Loucy (cell line): Measurements from ENCODE around the gene G6PD.

ENCODE experiments used
- EZH2phosphoT487 ChIP-seq: fragments of 200-600 bp; IDR thresholded peaks from 2 replicates; pipeline ENCODE4 v1.6.1; 2018; ENCODE audit warnings: antibody characterized with exemption, mild to moderate bottlenecking, moderate library complexity, borderline replicate concordance
- TF ChIP-seq, protein P1 (sequence below): fragments of 200-600 bp; sonication (generic); conservative IDR thresholded peaks from 2 replicates; pipeline ENCODE4 v1.5.1; 2014; ENCODE audit warnings: mild to moderate bottlenecking, antibody characterized with exemption, low read length

DNA sequence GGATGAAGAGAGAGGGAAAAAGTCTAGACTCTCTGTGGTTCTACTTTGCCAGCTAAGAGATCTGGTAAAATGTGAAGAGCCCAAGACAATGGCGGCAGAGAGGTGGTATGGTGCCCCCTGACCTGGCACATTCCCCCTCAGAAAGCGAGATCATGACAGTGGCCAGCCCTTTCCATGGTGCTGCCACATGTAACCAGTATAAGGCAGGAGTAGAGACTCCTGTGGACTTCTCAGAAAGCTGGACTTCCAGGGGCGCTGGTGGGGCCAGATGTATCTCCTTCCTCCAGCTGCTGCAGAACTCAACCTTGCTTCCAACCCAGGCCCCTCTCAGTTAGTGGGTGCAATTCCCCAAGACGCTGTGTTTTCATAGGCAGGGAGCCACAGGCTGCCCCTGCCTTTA is 47.8 kb upstream of the G6PD start:
- TF ChIP-seq, protein P1, sequence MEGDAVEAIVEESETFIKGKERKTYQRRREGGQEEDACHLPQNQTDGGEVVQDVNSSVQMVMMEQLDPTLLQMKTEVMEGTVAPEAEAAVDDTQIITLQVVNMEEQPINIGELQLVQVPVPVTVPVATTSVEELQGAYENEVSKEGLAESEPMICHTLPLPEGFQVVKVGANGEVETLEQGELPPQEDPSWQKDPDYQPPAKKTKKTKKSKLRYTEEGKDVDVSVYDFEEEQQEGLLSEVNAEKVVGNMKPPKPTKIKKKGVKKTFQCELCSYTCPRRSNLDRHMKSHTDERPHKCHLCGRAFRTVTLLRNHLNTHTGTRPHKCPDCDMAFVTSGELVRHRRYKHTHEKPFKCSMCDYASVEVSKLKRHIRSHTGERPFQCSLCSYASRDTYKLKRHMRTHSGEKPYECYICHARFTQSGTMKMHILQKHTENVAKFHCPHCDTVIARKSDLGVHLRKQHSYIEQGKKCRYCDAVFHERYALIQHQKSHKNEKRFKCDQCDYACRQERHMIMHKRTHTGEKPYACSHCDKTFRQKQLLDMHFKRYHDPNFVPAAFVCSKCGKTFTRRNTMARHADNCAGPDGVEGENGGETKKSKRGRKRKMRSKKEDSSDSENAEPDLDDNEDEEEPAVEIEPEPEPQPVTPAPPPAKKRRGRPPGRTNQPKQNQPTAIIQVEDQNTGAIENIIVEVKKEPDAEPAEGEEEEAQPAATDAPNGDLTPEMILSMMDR = no peak
- no peak for TF ChIP-seq EZH2phosphoT487
